Measurements from ENCODE around the gene HRH2.

DNA sequence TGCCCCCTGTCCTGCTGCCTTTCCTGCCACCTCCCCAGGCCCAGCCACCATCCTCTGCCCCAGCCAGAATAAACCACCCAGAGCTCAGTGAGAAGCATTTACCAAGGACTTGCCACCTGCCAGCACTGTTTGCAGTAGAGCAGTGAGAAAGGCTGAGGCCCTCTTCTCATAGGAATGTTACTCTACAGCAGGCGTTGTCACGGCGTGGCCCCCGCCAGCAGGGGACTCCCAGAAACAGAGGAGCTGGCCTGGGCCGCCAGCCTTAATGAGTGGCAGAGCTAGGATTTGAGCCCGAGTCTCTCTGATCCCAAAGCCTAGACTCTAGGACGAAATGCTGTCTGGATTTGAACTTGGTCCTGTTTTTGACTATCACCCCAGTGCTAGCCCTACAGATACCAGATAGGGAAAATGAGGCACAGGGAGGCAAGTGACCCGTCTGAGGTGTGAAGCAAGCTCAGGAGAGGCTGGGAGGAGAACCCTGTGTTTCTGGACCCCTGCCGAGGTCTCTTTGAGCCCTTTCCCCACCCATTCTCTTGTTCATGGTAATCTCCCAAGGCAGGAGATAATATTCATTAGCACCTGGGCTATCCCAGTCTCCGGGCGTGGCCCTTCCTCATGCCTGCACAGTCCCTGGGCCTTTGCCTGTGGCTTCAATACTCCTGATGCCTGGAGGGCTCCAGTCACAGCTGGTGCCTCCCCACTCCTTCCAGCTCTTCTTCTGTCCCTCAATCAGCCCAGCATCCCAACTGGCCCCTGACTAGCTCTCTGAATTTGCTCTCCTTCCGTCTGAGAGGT is 30.7 kb downstream of the HRH2 start:
- TF ChIP-seq, protein P1, sequence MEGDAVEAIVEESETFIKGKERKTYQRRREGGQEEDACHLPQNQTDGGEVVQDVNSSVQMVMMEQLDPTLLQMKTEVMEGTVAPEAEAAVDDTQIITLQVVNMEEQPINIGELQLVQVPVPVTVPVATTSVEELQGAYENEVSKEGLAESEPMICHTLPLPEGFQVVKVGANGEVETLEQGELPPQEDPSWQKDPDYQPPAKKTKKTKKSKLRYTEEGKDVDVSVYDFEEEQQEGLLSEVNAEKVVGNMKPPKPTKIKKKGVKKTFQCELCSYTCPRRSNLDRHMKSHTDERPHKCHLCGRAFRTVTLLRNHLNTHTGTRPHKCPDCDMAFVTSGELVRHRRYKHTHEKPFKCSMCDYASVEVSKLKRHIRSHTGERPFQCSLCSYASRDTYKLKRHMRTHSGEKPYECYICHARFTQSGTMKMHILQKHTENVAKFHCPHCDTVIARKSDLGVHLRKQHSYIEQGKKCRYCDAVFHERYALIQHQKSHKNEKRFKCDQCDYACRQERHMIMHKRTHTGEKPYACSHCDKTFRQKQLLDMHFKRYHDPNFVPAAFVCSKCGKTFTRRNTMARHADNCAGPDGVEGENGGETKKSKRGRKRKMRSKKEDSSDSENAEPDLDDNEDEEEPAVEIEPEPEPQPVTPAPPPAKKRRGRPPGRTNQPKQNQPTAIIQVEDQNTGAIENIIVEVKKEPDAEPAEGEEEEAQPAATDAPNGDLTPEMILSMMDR (IDR thresholded peaks at IDR 0.05; ENCODE audit: low read depth, low read length, poor library complexity, severe bottlenecking), result no peak
- no peak for TF ChIP-seq EZH2phosphoT487 (IDR thresholded peaks at IDR 0.05; ENCODE audit: borderline replicate concordance, low read length)
